GM12878 (cell line): Measurements from ENCODE around the gene ATP2C1. TPM values are rescaled to one million over a fixed set of nuclear protein-coding genes. Genes with fewer than 3 reads are reported as not detected.

Source experiments
- ATAC-seq: fragments of 200-7000 bp; cut with Tn5 transposase; 3 replicates; pipeline ENCODE4 v1.9.1; 2020; ENCODE audit warnings: mild to moderate bottlenecking, moderate library complexity
- Bru-seq: library from RNA; stranded (reverse); fragments of 400-500 nt; gene quantifications from one replicate; lab custom pipeline; 2021; lab: Mats Ljungman, UMichigan
- BruChase-seq, 2 experiments: library from RNA; stranded (reverse); fragments of 400-500 nt; gene quantifications; one replicate each; lab custom pipeline; 2021; lab: Mats Ljungman, UMichigan
- BruUV-seq: library from RNA; stranded (reverse); fragments of 400-500 nt; replicated peaks from 2 replicates; lab custom pipeline; 2021; lab: Mats Ljungman, UMichigan
- CTCF ChIA-PET: fragments of 300-600 bp; sonication (Branson Sonifier 250); formaldehyde crosslinking; extraction: SDS; loops from one replicate; lab custom pipeline; 2021; ENCODE audit warnings: inconsistent platforms; lab: Yijun Ruan, JAX
- POLR2A ChIA-PET: fragments of 350-600 bp; formaldehyde crosslinking; extraction: SDS; loops from one replicate; lab custom pipeline; 2021; ENCODE audit warnings: inconsistent platforms; lab: Charles Lee
- RAD21 ChIA-PET: fragments of 300-600 bp; sonication (Branson Sonifier 250); formaldehyde crosslinking; loops from one replicate; lab custom pipeline; 2023; ENCODE audit warnings: antibody characterized with exemption; ENCODE audit not compliant: unreplicated experiment; lab: Charles Lee
- SMC1A ChIA-PET: fragments of 300-600 bp; sonication (Branson Sonifier 250); formaldehyde crosslinking; loops from one replicate; lab custom pipeline; 2023; ENCODE audit not compliant: unreplicated experiment, uncharacterized antibody; lab: Charles Lee
- DNase-seq: peaks from one replicate; pipeline ENCODE4 v3.0.0-alpha.2; 2011; ENCODE audit warnings: low read depth, low spot score
- FAIRE-seq: peaks from 3 replicates; lab custom pipeline; 2011; peaks lifted over from hg19 to GRCh38; lab: Jason Lieb, UNC
- H2AFZ ChIP-seq: 2 replicates; pipeline ENCODE4 v1.6.0; 2011; ENCODE audit warnings: low read depth, low read length, control low read depth; ENCODE audit not compliant: control insufficient read depth
- H3K27ac ChIP-seq: 2 replicates; pipeline ENCODE4 v1.5.1; 2011; ENCODE audit warnings: control low read depth; ENCODE audit not compliant: control insufficient read depth, insufficient read depth
- H3K27me3 ChIP-seq, 2 experiments: replicated peaks in 1 of 2; 2 replicates each; pipeline versions ENCODE4 v1.6.0 to v1.6.1; 2011; ENCODE audit warnings: low read length in 1 of 2; ENCODE audit not compliant: control insufficient read depth in 2 of 2, insufficient read depth in 2 of 2
- H3K36me3 ChIP-seq, 2 experiments: 2 replicates each; pipeline ENCODE4 v1.5.1; 2011; ENCODE audit warnings: low read length in 1 of 2; ENCODE audit not compliant: control insufficient read depth in 2 of 2, insufficient read depth in 2 of 2
- H3K4me1 ChIP-seq: 2 replicates; pipeline ENCODE4 v1.6.1; 2011; ENCODE audit warnings: mild to moderate bottlenecking, low read length, moderate library complexity, mixed read lengths; ENCODE audit not compliant: control insufficient read depth, insufficient read depth
- H3K4me2 ChIP-seq: 2 replicates; pipeline ENCODE4 v1.6.0; 2011; ENCODE audit warnings: control low read depth; ENCODE audit not compliant: control insufficient read depth, insufficient read depth
- H3K4me3 ChIP-seq: fragments of 200-600 bp; sonication (generic); 2 replicates; pipeline ENCODE4 v1.5.1; 2016
- H3K79me2 ChIP-seq: 2 replicates; pipeline ENCODE4 v1.6.0; 2011; ENCODE audit warnings: low read length; ENCODE audit not compliant: control insufficient read depth, insufficient read depth
- H3K9ac ChIP-seq: 2 replicates; pipeline ENCODE4 v1.8.0; 2011; ENCODE audit warnings: low read length, control low read depth, mixed read lengths; ENCODE audit not compliant: control insufficient read depth, insufficient read depth
- H3K9me3 ChIP-seq: replicated peaks from 3 replicates; pipeline ENCODE4 v1.5.1; 2011; ENCODE audit warnings: mild to moderate bottlenecking, low read length; ENCODE audit not compliant: control insufficient read depth, insufficient read depth
- H4K20me1 ChIP-seq: 2 replicates; pipeline ENCODE4 v1.6.0; 2011; ENCODE audit not compliant: control insufficient read depth, insufficient read depth
- CHD2 ChIP-seq: IDR thresholded peaks from 2 replicates; pipeline ENCODE4 v1.6.1; 2011; ENCODE audit warnings: low read depth, low read length, improper control_type of control experiment, borderline replicate concordance
- HDAC2 ChIP-seq: fragments of 200-600 bp; sonication (generic); IDR thresholded peaks from 2 replicates; pipeline ENCODE4 v1.6.1; 2017
- HDAC6 ChIP-seq: fragments of 200-600 bp; sonication (generic); IDR thresholded peaks from one replicate; pipeline ENCODE4 v1.8.0; 2017; ENCODE audit warnings: antibody characterized with exemption; ENCODE audit not compliant: unreplicated experiment
- HDGF ChIP-seq: fragments of 450-650 bp; IDR thresholded peaks from 2 replicates; pipeline ENCODE4 v1.6.1; 2016; ENCODE audit warnings: antibody characterized with exemption
- IKZF2 ChIP-seq, 2 experiments: fragments of 450-650 bp; IDR thresholded peaks; 2 replicates each; pipeline ENCODE4 v1.6.1; 2017; ENCODE audit warnings: mild to moderate bottlenecking in 2 of 2, moderate library complexity in 2 of 2
- MYC ChIP-seq: IDR thresholded peaks from 2 replicates; pipeline ENCODE4 v1.6.1; 2011; ENCODE audit warnings: mild to moderate bottlenecking, low read length, moderate library complexity, inconsistent platforms; ENCODE audit not compliant: insufficient read depth, insufficient replicate concordance, insufficient read length, severe bottlenecking
- RELA ChIP-seq: fragments of 450-650 bp; IDR thresholded peaks from 2 replicates; pipeline ENCODE4 v1.8.0; 2014; ENCODE audit warnings: borderline replicate concordance; ENCODE audit not compliant: partially characterized antibody
- SP1 ChIP-seq: IDR thresholded peaks from one replicate; pipeline ENCODE4 v1.6.1; 2011; ENCODE audit warnings: low read depth, low read length
- TAF1 ChIP-seq: IDR thresholded peaks from 2 replicates; pipeline ENCODE4 v1.6.1; 2011; ENCODE audit warnings: mild to moderate bottlenecking, low read depth, low read length, borderline replicate concordance
- TBL1XR1 ChIP-seq: IDR thresholded peaks from 2 replicates; pipeline ENCODE4 v1.6.1; 2012; ENCODE audit warnings: low read depth, low read length, improper control_type of control experiment
- ZZZ3 ChIP-seq: IDR thresholded peaks from 2 replicates; pipeline ENCODE4 v1.6.1; 2011; ENCODE audit warnings: low read depth; ENCODE audit not compliant: control insufficient read depth, insufficient read length
- WGBS: methylation state at CpG from one replicate; pipeline ENCODE4 v1.1.6; 2016; ENCODE audit warnings: low lambda C conversion rate; ENCODE audit not compliant: insufficient replicate concordance, insufficient coverage; ENCODE audit errors: missing lambda C conversion rate; 5-methylcytosine and 5-hydroxymethylcytosine counted together
- in situ Hi-C: fragments of 300-500 bp; cut with MboI; formaldehyde crosslinking; loops from 9 replicates; pipeline ENCODE4 v1.14.3; 2018; ENCODE audit warnings: mixed read lengths
- intact Hi-C: fragments of 100-400 bp; cut with micrococcal nuclease; formaldehyde crosslinking; loops from one replicate; pipeline ENCODE4 v1.14.2; 2022; ENCODE audit not compliant: unreplicated experiment
- long read RNA-seq, 2 experiments: library from polyadenylated mRNA; unstranded; transcript quantifications; one replicate each; pipeline ENCODE4 v2.0.0, GENCODE V29; 2019 to 2020
- polyA minus RNA-seq, 3 experiments: library from RNA; depleted of rRNA, polyadenylated mRNA; stranded (reverse); fragments of >200 nt; gene quantifications; 2 replicates each; pipeline ENCODE4 v1.2.3, GENCODE V29; 2011
- polyA plus RNA-seq, 11 experiments: library from polyadenylated mRNA; depleted of rRNA in 4 of 11; unstranded in 6 of 11; stranded (reverse) in 5 of 11; fragments of >200 nt; fragmentation: Nextera tagmentation in 4 of 11; fragmentation: Illumina TruSeq in 1 of 11; extraction: Ambion mirVana in 4 of 11; extraction: Trizol in 1 of 11; gene quantifications; 1 replicate in 1 of 11; 2 replicates in 10 of 11; pipeline versions ENCODE4 v1.2.1 to v1.2.3, GENCODE V29; 2011 to 2016; ENCODE audit warnings: inconsistent platforms in 2 of 11, missing spikeins in 2 of 11, low read depth in 1 of 11
- total RNA-seq, 4 experiments: library from RNA; depleted of rRNA in 3 of 4; stranded (reverse); fragments of >200 nt in 3 of 4; fragmentation: Illumina TruSeq in 1 of 4; extraction: Trizol in 1 of 4; gene quantifications; 2 replicates each; pipeline versions ENCODE4 v1.2.1 to v1.2.3, GENCODE V29; 2013 to 2021
- TF ChIP-seq, protein P1 (sequence below): IDR thresholded peaks from 2 replicates; pipeline ENCODE4 v1.6.1; 2012; ENCODE audit warnings: low read depth, low read length, improper control_type of control experiment

Gene ATP2C1, protein sequence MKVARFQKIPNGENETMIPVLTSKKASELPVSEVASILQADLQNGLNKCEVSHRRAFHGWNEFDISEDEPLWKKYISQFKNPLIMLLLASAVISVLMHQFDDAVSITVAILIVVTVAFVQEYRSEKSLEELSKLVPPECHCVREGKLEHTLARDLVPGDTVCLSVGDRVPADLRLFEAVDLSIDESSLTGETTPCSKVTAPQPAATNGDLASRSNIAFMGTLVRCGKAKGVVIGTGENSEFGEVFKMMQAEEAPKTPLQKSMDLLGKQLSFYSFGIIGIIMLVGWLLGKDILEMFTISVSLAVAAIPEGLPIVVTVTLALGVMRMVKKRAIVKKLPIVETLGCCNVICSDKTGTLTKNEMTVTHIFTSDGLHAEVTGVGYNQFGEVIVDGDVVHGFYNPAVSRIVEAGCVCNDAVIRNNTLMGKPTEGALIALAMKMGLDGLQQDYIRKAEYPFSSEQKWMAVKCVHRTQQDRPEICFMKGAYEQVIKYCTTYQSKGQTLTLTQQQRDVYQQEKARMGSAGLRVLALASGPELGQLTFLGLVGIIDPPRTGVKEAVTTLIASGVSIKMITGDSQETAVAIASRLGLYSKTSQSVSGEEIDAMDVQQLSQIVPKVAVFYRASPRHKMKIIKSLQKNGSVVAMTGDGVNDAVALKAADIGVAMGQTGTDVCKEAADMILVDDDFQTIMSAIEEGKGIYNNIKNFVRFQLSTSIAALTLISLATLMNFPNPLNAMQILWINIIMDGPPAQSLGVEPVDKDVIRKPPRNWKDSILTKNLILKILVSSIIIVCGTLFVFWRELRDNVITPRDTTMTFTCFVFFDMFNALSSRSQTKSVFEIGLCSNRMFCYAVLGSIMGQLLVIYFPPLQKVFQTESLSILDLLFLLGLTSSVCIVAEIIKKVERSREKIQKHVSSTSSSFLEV
- 253 and 262 TPM in 2 replicates for total RNA-seq (2013; cell fraction: nucleolus; rRNA removed)
- total RNA-seq (2014; rRNA removed) (43.9 and 52.9 TPM in 2 replicates), total RNA-seq (2014; rRNA removed; fragmentation: Illumina TruSeq; extraction: Trizol) (67.7 and 70.5 TPM in 2 replicates), total RNA-seq (2021) (60.2 and 62.2 TPM in 2 replicates), polyA plus RNA-seq (2011; rRNA removed) (116 and 178 TPM in 2 replicates), polyA plus RNA-seq (2014; fragmentation: Illumina TruSeq; extraction: Trizol) (50.4 and 61.7 TPM in 2 replicates), polyA plus RNA-seq (2014; fragmentation: Nextera tagmentation; extraction: Ambion mirVana) (10 to 100 TPM; 20.6 to 21.0 TPM), polyA plus RNA-seq (2014; rRNA removed) (35.4 and 48.3 TPM in 2 replicates), polyA plus RNA-seq (2016; fragmentation: Nextera tagmentation; extraction: Ambion mirVana) (10 to 100 TPM; 59.8 to 64.6 TPM), polyA minus RNA-seq (2011; rRNA and poly(A)+ RNA removed) (108 and 157 TPM in 2 replicates), Bru-seq, nascent RNA (percentile 93 among the genes with signal in this experiment), BruChase-seq, experiment 1, labeled RNA remaining after a 6-hour chase (percentile 89 among the genes with signal in this experiment), BruChase-seq, experiment 2, labeled RNA remaining after a 2-hour chase (percentile 91 among the genes with signal in this experiment)
- polyA plus RNA-seq (2011; ENCODE audit: low read depth): 29.0 TPM
- 37.7 and 42.4 TPM in 2 replicates for polyA plus RNA-seq (2011; cell fraction: cytosol; rRNA removed)
- 147 and 162 TPM in 2 replicates for polyA plus RNA-seq (2011; cell fraction: nucleus; rRNA removed)
- 29.3 and 48.1 TPM in 2 replicates for polyA plus RNA-seq (2012)
- 33.1 and 49.5 TPM in 2 replicates for polyA minus RNA-seq (2011; cell fraction: cytosol; rRNA and poly(A)+ RNA removed)
- polyA minus RNA-seq (2011; cell fraction: nucleus; rRNA and poly(A)+ RNA removed): 108 and 150 TPM in 2 replicates
- long read RNA-seq, experiment 1, full-length matches to known transcripts: 20 of 31 reads
- long read RNA-seq, experiment 1, partial matches to known transcripts: 4 of 31 reads
- long read RNA-seq, experiment 1, other reads (novel, unspliced or antisense): 7 of 31 reads
- long read RNA-seq, experiment 2, full-length matches to known transcripts: 41 of 132 reads
- long read RNA-seq, experiment 2, partial matches to known transcripts: 43 of 132 reads
- long read RNA-seq, experiment 2, other reads (novel, unspliced or antisense): 48 of 132 reads

DNA sequence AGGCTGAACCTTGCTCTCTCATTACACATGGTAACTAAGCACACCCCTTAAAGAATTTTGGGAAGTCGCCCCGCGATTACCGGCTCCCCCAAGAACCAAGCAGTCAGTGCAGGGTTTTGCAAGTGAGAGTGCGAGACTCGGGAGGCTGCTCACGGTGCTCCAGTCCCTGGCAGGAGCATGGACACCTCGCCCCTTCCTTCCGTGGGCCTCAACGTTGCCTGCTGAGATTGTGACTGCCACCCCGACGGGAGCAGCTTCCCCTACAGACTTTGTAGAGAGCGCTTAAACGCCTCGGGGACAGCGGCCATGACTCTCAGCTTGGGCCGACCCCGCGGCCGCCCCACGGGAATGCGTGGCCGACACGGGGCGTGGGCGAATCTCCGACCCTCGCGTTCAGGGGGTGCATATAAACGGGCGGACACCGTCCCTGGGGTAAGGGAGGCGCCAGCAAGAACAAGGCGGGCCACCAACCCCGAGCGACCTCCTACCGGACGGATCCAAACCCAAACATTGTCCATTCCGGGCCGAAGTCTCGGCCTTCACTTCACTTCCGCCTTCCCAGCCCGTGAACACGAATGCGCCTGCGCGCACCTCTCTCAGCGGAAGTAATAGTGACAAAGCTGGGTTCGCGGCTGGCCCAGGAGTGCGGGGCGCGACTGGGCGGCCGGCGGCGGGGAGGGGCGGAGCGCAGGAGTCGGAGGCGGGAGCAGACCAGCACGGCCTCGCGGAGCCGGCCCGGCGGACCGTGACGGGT is at the start of gene ATP2C1:
ATP2C1 (plus strand) TSS at position 709 of the 754 bp plus-strand sequence. CDS start 686 bp downstream, outside the sequence.
- intact Hi-C loops: loop anchor here (1.0 to 5.0 kb wide), 4 partner anchors 43 to 616 kb away; no protein-coding TSS in a partner anchor
- ChIA-PET POLR2A (interaction anchor here (1.2 to 6.5 kb wide), 8 partner anchors 16 to 146 kb away, joined by 4 to 47 read pairs (median 6); partner anchors contain the start of gene PIK3R4), CTCF (interaction anchor here (0.7 to 10.0 kb wide), 36 partner anchors 9 to 194 kb away, joined by 3 to 200 read pairs (median 4); partner anchors contain the start of gene PIK3R4), RAD21 (interaction anchor here (0.7 to 7.0 kb wide), 24 partner anchors 8 to 208 kb away, joined by 3 to 132 read pairs (median 4); partner anchors contain the start of genes ASTE1 and NEK11), SMC1A (interaction anchor here (0.6 to 9.7 kb wide), 33 partner anchors 9 to 608 kb away, joined by 3 to 163 read pairs (median 5); partner anchors contain the start of genes NUDT16 and PIK3R4)
- Histone ChIP-seq H3K4me3 (peak within 1 kb of the TSS; percentile 86), H3K79me2 (peaks cover 60% of the 10 kb centered on the region), H3K4me1 (no peaks in the 10 kb centered on the region; the same call in 1 of the 2 replicates), H2AFZ (peak within 1 kb of the TSS; percentile 91), H3K9ac (peak within 1 kb of the TSS; percentile 94), H4K20me1 (no peaks in the 10 kb centered on the region), H3K36me3 (no peaks in the 10 kb centered on the region), H3K4me2 (peak within 1 kb of the TSS; percentile 81), H3K27ac (peak within 1 kb of the TSS; percentile 94), H3K27me3 (no peaks in the 10 kb centered on the region), H3K9me3 (no peaks in the 10 kb centered on the region)
- BruUV-seq: TSS peak; percentile 97
- in situ Hi-C loops: loop anchor here (5.0 kb wide), 1 partner anchor 146 kb away; the partner anchor contains the start of gene PIK3R4
- 1% methylated on average over 57 of the region's 69 CpGs for WGBS
- DNase-seq (peak; percentile 82), ATAC-seq (peak; percentile 94), FAIRE-seq (peak; percentile 41)
- TF ChIP-seq HDAC2 (no peak), TAF1 (peak; percentile 78), SP1 (no peak), TBL1XR1 (no peak), CHD2 (no peak), HDAC6 (no peak), IKZF2 (IDR thresholded peaks at IDR 0.05) (no peak; a peak in 2 of 4 replicates), ZZZ3 (no peak), RELA (peak; percentile 64), MYC (peak; percentile 79), HDGF (peak; percentile 78; the same call in 1 of the 2 replicates)
- TF ChIP-seq, protein P1, sequence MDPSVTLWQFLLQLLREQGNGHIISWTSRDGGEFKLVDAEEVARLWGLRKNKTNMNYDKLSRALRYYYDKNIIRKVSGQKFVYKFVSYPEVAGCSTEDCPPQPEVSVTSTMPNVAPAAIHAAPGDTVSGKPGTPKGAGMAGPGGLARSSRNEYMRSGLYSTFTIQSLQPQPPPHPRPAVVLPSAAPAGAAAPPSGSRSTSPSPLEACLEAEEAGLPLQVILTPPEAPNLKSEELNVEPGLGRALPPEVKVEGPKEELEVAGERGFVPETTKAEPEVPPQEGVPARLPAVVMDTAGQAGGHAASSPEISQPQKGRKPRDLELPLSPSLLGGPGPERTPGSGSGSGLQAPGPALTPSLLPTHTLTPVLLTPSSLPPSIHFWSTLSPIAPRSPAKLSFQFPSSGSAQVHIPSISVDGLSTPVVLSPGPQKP: peak; percentile 59; the same call in 1 of the 2 replicates
